CD4-positive, alpha-beta T cell treated with Interferon alpha-2 for 1 hour (primary cell): Measurements from ENCODE around the gene RNF5.
"Not testable (repeated sequence)": the region's sequence is repeated elsewhere in the genome, so short reads cannot be mapped to it uniquely, and the experiment has no call there.

Experiments used
- DNase-seq, 2 donors: peaks; one replicate each; pipeline ENCODE4 v3.0.0-alpha.2; 2020 to 2022

RNF5 gene

GRCh38 chr6:32176476-32177182 lies 1.6 kb upstream of the RNF5 start:
- DNase-seq: no peak

GRCh38 chr6:32177183-32177787 lies 920 bp upstream of the RNF5 start:
- DNase-seq: peak in 1 of 2 donors; percentile 70

GRCh38 chr6:32178547-32179440 lies 589 bp downstream of the RNF5 start:
- DNase-seq: no peak

GRCh38 chr6:32179766-32180405 lies 1.7 kb downstream of the RNF5 start:
- no peak for DNase-seq

GRCh38 chr6:32181148-32181702 lies 3.0 kb downstream of the RNF5 start:
- no peak for DNase-seq

- no peak for DNase-seq
Observed at GRCh38 chr6:32181915-32182529, 3.8 kb downstream of the RNF5 start.

GRCh38 chr6:32182555-32182981 lies 4.4 kb downstream of the RNF5 start:
- no peak for DNase-seq

GRCh38 chr6:32183030-32183429 lies 4.8 kb downstream of the RNF5 start:
- DNase-seq: no peak

GRCh38 chr6:32183483-32184083 lies 5.4 kb downstream of the RNF5 start:
- no peak for DNase-seq

- DNase-seq: no peak
Observed at GRCh38 chr6:32184084-32184640, 6.0 kb downstream of the RNF5 start, which contains the start of gene AGER. TSS of gene AGER (minus strand) at chr6:32184253. CDS start at chr6:32184222, 31 bp downstream.

GRCh38 chr6:32185681-32186131 lies 7.5 kb downstream of the RNF5 start:
- DNase-seq: peak; percentile 45 to 78

- not testable (repeated sequence) for DNase-seq
Observed at GRCh38 chr6:32186151-32186840, 8.1 kb downstream of the RNF5 start.

GRCh38 chr6:32187009-32187709 lies 9.0 kb downstream of the RNF5 start:
- DNase-seq: no peak

- DNase-seq: not testable (repeated sequence)
Observed at GRCh38 chr6:32187725-32188380, 9.6 kb downstream of the RNF5 start.

GRCh38 chr6:32188381-32189068 lies 10.3 kb downstream of the RNF5 start:
- no peak for DNase-seq

- DNase-seq: no peak
Observed at GRCh38 chr6:32189069-32189741, 11.0 kb downstream of the RNF5 start.

GRCh38 chr6:32189742-32190053 lies 11.5 kb downstream of the RNF5 start:
- no peak for DNase-seq
